ENCODE measurements around the gene PTPN1. TPM values are rescaled to one million over a fixed set of nuclear protein-coding genes. Genes with fewer than 3 reads are reported as not detected.

Gene PTPN1
- total RNA-seq, 1 experiment from 2014 or later, result 63.0 TPM

- no peaks in the 10 kb centered on the region for H3K27me3 Mint-ChIP-seq (ENCODE audit: insufficient read depth, unreplicated experiment)
- intact Hi-C loops (cut with micrococcal nuclease), result no loop called here
- no peaks in the 10 kb centered on the region for H3K9me3 Mint-ChIP-seq (ENCODE audit: unreplicated experiment)
- TF ChIP-seq CTCF (IDR thresholded peaks at IDR 0.05; ENCODE audit: unreplicated experiment), result no peak
- CTCF ChIA-PET, result interaction anchor here (0.6 to 0.9 kb wide), 3 partner anchors 18 to 459 kb away, joined by 3 to 5 read pairs (median 4); no protein-coding TSS in a partner anchor
- no peak overlapping the region for H3K27ac Mint-ChIP-seq (ENCODE audit: low read depth, unreplicated experiment)
- POLR2A ChIA-PET, result interaction anchor here (0.7 to 5.3 kb wide), 5 partner anchors 9 to 41 kb away, joined by 3 to 50 read pairs (median 7); partner anchors contain the start of gene PTPN1
- no TSS peak for BruUV-seq (replicated peaks)
- H3K4me1 Mint-ChIP-seq (ENCODE audit: insufficient read depth, unreplicated experiment), result peaks cover 6% of the 10 kb centered on the region
- peaks cover 41% of the 10 kb centered on the region for H3K36me3 Mint-ChIP-seq (ENCODE audit: insufficient read depth, unreplicated experiment)
- no peak for DNase-seq (ENCODE audit: unreplicated experiment)
- no peak overlapping the region for H3K4me3 Mint-ChIP-seq (ENCODE audit: unreplicated experiment)
These were observed 42.8 kb downstream of the PTPN1 start for GRCh38 chr20:50552979-50553378.

- Mint-ChIP-seq H3K27me3 (ENCODE audit: insufficient read depth, unreplicated experiment) (no peaks in the 10 kb centered on the region), H3K36me3 (ENCODE audit: insufficient read depth, unreplicated experiment) (peaks cover 32% of the 10 kb centered on the region), H3K4me1 (ENCODE audit: insufficient read depth, unreplicated experiment) (peaks cover 25% of the 10 kb centered on the region), H3K9me3 (ENCODE audit: unreplicated experiment) (no peaks in the 10 kb centered on the region), H3K27ac (ENCODE audit: low read depth, unreplicated experiment) (no peak overlapping the region), H3K4me3 (ENCODE audit: unreplicated experiment) (no peak overlapping the region)
- BruUV-seq (replicated peaks), result no TSS peak
- intact Hi-C loops (cut with micrococcal nuclease), result no loop called here
- DNase-seq (ENCODE audit: unreplicated experiment), result no peak
- POLR2A ChIA-PET, result interaction anchor here (0.6 to 5.3 kb wide), 5 partner anchors 11 to 286 kb away, joined by 3 to 50 read pairs (median 3); partner anchors contain the start of gene PTPN1
- no peak for TF ChIP-seq CTCF (IDR thresholded peaks at IDR 0.05; ENCODE audit: unreplicated experiment)
- CTCF ChIA-PET, result no interaction called here
These were observed 44.8 kb downstream of the PTPN1 start for GRCh38 chr20:50554694-50555579.

- CTCF ChIA-PET, result interaction anchor here (0.6 kb wide), 1 partner anchor 234 kb away, joined by 4 read pairs; no protein-coding TSS in a partner anchor
- Mint-ChIP-seq H3K4me1 (ENCODE audit: insufficient read depth, unreplicated experiment) (peaks cover 27% of the 10 kb centered on the region), H3K27ac (ENCODE audit: low read depth, unreplicated experiment) (no peak overlapping the region), H3K9me3 (ENCODE audit: unreplicated experiment) (no peaks in the 10 kb centered on the region), H3K4me3 (ENCODE audit: unreplicated experiment) (no peak overlapping the region), H3K36me3 (ENCODE audit: insufficient read depth, unreplicated experiment) (peaks cover 32% of the 10 kb centered on the region), H3K27me3 (ENCODE audit: insufficient read depth, unreplicated experiment) (no peaks in the 10 kb centered on the region)
- no peak for DNase-seq (ENCODE audit: unreplicated experiment)
- no peak for TF ChIP-seq CTCF (IDR thresholded peaks at IDR 0.05; ENCODE audit: unreplicated experiment)
- POLR2A ChIA-PET, result interaction anchor here (0.7 to 5.3 kb wide), 4 partner anchors 11 to 266 kb away, joined by 3 to 50 read pairs (median 14); partner anchors contain the start of gene PTPN1
- BruUV-seq (replicated peaks), result no TSS peak
- intact Hi-C loops (cut with micrococcal nuclease), result no loop called here
These were observed 45.5 kb downstream of the PTPN1 start for GRCh38 chr20:50555662-50556061.

GRCh38 chr20:50557549-50558134 lies 47.5 kb downstream of the PTPN1 start:
- BruUV-seq (replicated peaks), result no TSS peak
- peaks cover 39% of the 10 kb centered on the region for H3K4me1 Mint-ChIP-seq (ENCODE audit: insufficient read depth, unreplicated experiment)
- no peak for DNase-seq (ENCODE audit: unreplicated experiment)
- no peaks in the 10 kb centered on the region for H3K9me3 Mint-ChIP-seq (ENCODE audit: unreplicated experiment)
- intact Hi-C loops (cut with micrococcal nuclease), result no loop called here
- no peak for TF ChIP-seq CTCF (IDR thresholded peaks at IDR 0.05; ENCODE audit: unreplicated experiment)
- ChIA-PET CTCF (interaction anchor here (0.7 to 1.8 kb wide), 9 partner anchors 8 to 158 kb away, joined by 3 to 6 read pairs (median 4); no protein-coding TSS in a partner anchor), POLR2A (interaction anchor here (0.7 to 9.9 kb wide), 12 partner anchors 9 to 74 kb away, joined by 3 to 146 read pairs (median 5); partner anchors contain the start of gene PTPN1)
- no peaks in the 10 kb centered on the region for H3K27me3 Mint-ChIP-seq (ENCODE audit: insufficient read depth, unreplicated experiment)
- peaks cover 34% of the 10 kb centered on the region for H3K36me3 Mint-ChIP-seq (ENCODE audit: insufficient read depth, unreplicated experiment)
- H3K4me3 Mint-ChIP-seq (ENCODE audit: unreplicated experiment), result no peak overlapping the region
- H3K27ac Mint-ChIP-seq (ENCODE audit: low read depth, unreplicated experiment), result peak overlapping the region; percentile 89

All from MCF 10A (cell line).